Trophoblast cell (in vitro differentiated cells and primary cell): ENCODE data around the gene SLU7.

Experiments
- DNase-seq, 2 donors: peaks; one replicate each; pipeline ENCODE4 v3.0.0-alpha.2; 2016
- H2AFZ ChIP-seq: 2 replicates; pipeline ENCODE4 v1.6.1; 2013; ENCODE audit warnings: low read length, moderate library complexity, mild to moderate bottlenecking; ENCODE audit not compliant: insufficient read depth, poor library complexity
- H2AK5ac ChIP-seq: 2 replicates; pipeline ENCODE4 v1.6.1; 2013; ENCODE audit warnings: mild to moderate bottlenecking, low read length
- H2BK120ac ChIP-seq: 2 replicates; pipeline ENCODE4 v1.6.1; 2013; ENCODE audit warnings: low read length, mild to moderate bottlenecking, moderate library complexity; ENCODE audit not compliant: insufficient read depth, poor library complexity
- H2BK12ac ChIP-seq: 2 replicates; pipeline ENCODE4 v1.6.1; 2013; ENCODE audit warnings: mild to moderate bottlenecking, low read length, moderate library complexity
- H2BK5ac ChIP-seq: 2 replicates; pipeline ENCODE4 v1.6.1; 2013; ENCODE audit warnings: low read length, low read depth, moderate library complexity, mild to moderate bottlenecking; ENCODE audit not compliant: poor library complexity
- H3K14ac ChIP-seq: 2 replicates; pipeline ENCODE4 v1.6.1; 2013; ENCODE audit warnings: mild to moderate bottlenecking, low read length
- H3K18ac ChIP-seq: 2 replicates; pipeline ENCODE4 v1.6.1; 2013; ENCODE audit warnings: mild to moderate bottlenecking, low read length
- H3K23ac ChIP-seq: 2 replicates; pipeline ENCODE4 v1.6.1; 2013; ENCODE audit warnings: low read length
- H3K27ac ChIP-seq: 2 replicates; pipeline ENCODE4 v1.5.1; 2013; ENCODE audit warnings: low read depth, mild to moderate bottlenecking, inconsistent platforms, low read length, moderate library complexity
- H3K27me3 ChIP-seq: 2 replicates; pipeline ENCODE4 v1.6.1; 2013; ENCODE audit warnings: inconsistent platforms, mild to moderate bottlenecking, low read length, moderate library complexity; ENCODE audit not compliant: insufficient read depth
- H3K36me3 ChIP-seq, 2 experiments: 1 replicate in 1 of 2; 2 replicates in 1 of 2; pipeline ENCODE4 v1.6.1; 2013; ENCODE audit warnings: low read length in 2 of 2, mild to moderate bottlenecking in 2 of 2, moderate library complexity in 1 of 2; ENCODE audit not compliant: insufficient read depth in 2 of 2, control insufficient read depth in 1 of 2
- H3K4ac ChIP-seq: 2 replicates; pipeline ENCODE4 v1.6.1; 2013; ENCODE audit warnings: low read depth, mild to moderate bottlenecking, low read length, moderate library complexity
- H3K4me1 ChIP-seq, 2 experiments: 1 replicate in 1 of 2; 2 replicates in 1 of 2; pipeline ENCODE4 v1.6.1; 2013; ENCODE audit warnings: low read length in 2 of 2, mild to moderate bottlenecking in 2 of 2, moderate library complexity in 1 of 2; ENCODE audit not compliant: insufficient read depth in 2 of 2, control insufficient read depth in 1 of 2
- H3K4me2 ChIP-seq: 2 replicates; pipeline ENCODE4 v1.6.1; 2013; ENCODE audit warnings: inconsistent platforms, mild to moderate bottlenecking, low read length, moderate library complexity
- H3K4me3 ChIP-seq: 2 replicates; pipeline ENCODE4 v1.5.1; 2013; ENCODE audit warnings: mild to moderate bottlenecking, low read depth, low read length, inconsistent platforms
- H3K79me1 ChIP-seq: one replicate; pipeline ENCODE4 v1.6.1; 2013; ENCODE audit warnings: low read length
- H3K79me2 ChIP-seq: 2 replicates; pipeline ENCODE4 v1.6.1; 2013; ENCODE audit warnings: low read length, mild to moderate bottlenecking; ENCODE audit not compliant: control insufficient read depth, insufficient read depth, poor library complexity
- H3K9ac ChIP-seq: 2 replicates; pipeline ENCODE4 v1.6.1; 2013; ENCODE audit warnings: mild to moderate bottlenecking, low read length
- H3K9me3 ChIP-seq: 2 replicates; pipeline ENCODE4 v1.6.1; 2013; ENCODE audit warnings: low read depth, mild to moderate bottlenecking, control low read depth, inconsistent platforms, low read length; ENCODE audit not compliant: insufficient read depth
- H4K12ac ChIP-seq: 2 replicates; pipeline ENCODE4 v1.6.1; 2013; ENCODE audit warnings: low read depth, mild to moderate bottlenecking, low read length, moderate library complexity
- H4K8ac ChIP-seq: 2 replicates; pipeline ENCODE4 v1.6.1; 2013; ENCODE audit warnings: low read depth, mild to moderate bottlenecking, low read length, moderate library complexity
- H4K91ac ChIP-seq: one replicate; pipeline ENCODE4 v1.6.1; 2013; ENCODE audit warnings: low read depth, mild to moderate bottlenecking, low read length, moderate library complexity
- WGBS: extraction: QIAGEN DNeasy Blood & Tissue Kit; methylation state at CpG from one replicate; pipeline ENCODE4 v1.1.7; 2013; ENCODE audit warnings: missing lambda C conversion rate; ENCODE audit not compliant: insufficient read length, insufficient coverage; ENCODE audit errors: extremely low coverage; 5-methylcytosine and 5-hydroxymethylcytosine counted together

SLU7 gene

GRCh38 chr5:160450164-160450932, 31.5 kb upstream of the SLU7 start:
- Histone ChIP-seq H3K4me1 (no peaks in the 10 kb centered on the region), H3K9me3 (no peaks in the 10 kb centered on the region), H4K91ac (no peak overlapping the region), H2BK5ac (no peak overlapping the region), H3K18ac (no peak overlapping the region), H3K14ac (no peak overlapping the region), H4K8ac (no peak overlapping the region), H4K12ac (no peak overlapping the region), H2AK5ac (no peak overlapping the region), H3K4me2 (no peak overlapping the region), H3K4me3 (no peak overlapping the region), H2BK12ac (no peak overlapping the region), H3K27me3 (no peaks in the 10 kb centered on the region), H3K36me3 (no peaks in the 10 kb centered on the region), H3K23ac (no peak overlapping the region), H3K79me1 (no peaks in the 10 kb centered on the region), H2BK120ac (no peak overlapping the region), H3K4ac (no peak overlapping the region), H3K27ac (no peak overlapping the region), H3K9ac (no peak overlapping the region), H2AFZ (no peak overlapping the region), H3K79me2 (no peaks in the 10 kb centered on the region)
- no peak for DNase-seq
- WGBS, result no CpG with 5 or more reads among the region's 9 CpGs

GRCh38 chr5:160449458-160449857, 30.6 kb upstream of the SLU7 start:
- H2AK5ac ChIP-seq, result no peak overlapping the region
- no peak overlapping the region for H2BK120ac ChIP-seq
- no peak overlapping the region for H3K14ac ChIP-seq
- H3K18ac ChIP-seq, result no peak overlapping the region
- H3K4ac ChIP-seq, result no peak overlapping the region
- no peak overlapping the region for H3K4me3 ChIP-seq
- no peaks in the 10 kb centered on the region for H3K4me1 ChIP-seq
- H3K36me3 ChIP-seq, result no peaks in the 10 kb centered on the region
- no CpG with 5 or more reads among the region's 3 CpGs for WGBS
- H2AFZ ChIP-seq, result no peak overlapping the region
- H3K9ac ChIP-seq, result no peak overlapping the region
- no peak overlapping the region for H4K8ac ChIP-seq
- no peaks in the 10 kb centered on the region for H3K27me3 ChIP-seq
- no peak overlapping the region for H2BK12ac ChIP-seq
- H4K12ac ChIP-seq, result no peak overlapping the region
- no peak for DNase-seq
- H3K79me2 ChIP-seq, result no peaks in the 10 kb centered on the region
- no peak overlapping the region for H3K27ac ChIP-seq
- H3K4me2 ChIP-seq, result no peak overlapping the region
- H3K79me1 ChIP-seq, result no peaks in the 10 kb centered on the region
- no peak overlapping the region for H3K23ac ChIP-seq
- H3K9me3 ChIP-seq, result no peaks in the 10 kb centered on the region
- no peak overlapping the region for H4K91ac ChIP-seq
- no peak overlapping the region for H2BK5ac ChIP-seq

- WGBS, result no CpG with 5 or more reads among the region's 1 CpG
- H2AK5ac ChIP-seq, result no peak overlapping the region
Measured at GRCh38 chr5:160448886-160449285, 30.0 kb upstream of the SLU7 start.

GRCh38 chr5:160445751-160446150, 26.9 kb upstream of the SLU7 start:
- Histone ChIP-seq H4K91ac (no peak overlapping the region), H2BK5ac (no peak overlapping the region), H4K12ac (no peak overlapping the region)

More at GRCh38 chr5:160448886-160449285, 30.0 kb upstream of the SLU7 start:
- H4K91ac ChIP-seq, result no peak overlapping the region
- H3K79me1 ChIP-seq, result no peaks in the 10 kb centered on the region
- H3K4me2 ChIP-seq, result no peak overlapping the region
- H3K4ac ChIP-seq, result no peak overlapping the region
- no peak overlapping the region for H3K14ac ChIP-seq
- no peak for DNase-seq
- H3K27me3 ChIP-seq, result no peaks in the 10 kb centered on the region
- no peak overlapping the region for H3K4me3 ChIP-seq
- no peaks in the 10 kb centered on the region for H3K79me2 ChIP-seq
- H3K23ac ChIP-seq, result no peak overlapping the region
- H2AFZ ChIP-seq, result no peak overlapping the region
- H3K4me1 ChIP-seq, result no peaks in the 10 kb centered on the region
- no peak overlapping the region for H3K9ac ChIP-seq
- no peak overlapping the region for H3K27ac ChIP-seq
- no peak overlapping the region for H3K18ac ChIP-seq
- H3K9me3 ChIP-seq, result no peaks in the 10 kb centered on the region
- no peak overlapping the region for H4K12ac ChIP-seq
- no peaks in the 10 kb centered on the region for H3K36me3 ChIP-seq
- no peak overlapping the region for H2BK5ac ChIP-seq
- no peak overlapping the region for H2BK120ac ChIP-seq
- no peak overlapping the region for H4K8ac ChIP-seq
- H2BK12ac ChIP-seq, result no peak overlapping the region

More at GRCh38 chr5:160445751-160446150, 26.9 kb upstream of the SLU7 start:
- no peak overlapping the region for H2BK12ac ChIP-seq
- H3K4ac ChIP-seq, result no peak overlapping the region
- H3K4me1 ChIP-seq, result no peaks in the 10 kb centered on the region
- no peak overlapping the region for H4K8ac ChIP-seq
- H3K9me3 ChIP-seq, result no peaks in the 10 kb centered on the region
- no peaks in the 10 kb centered on the region for H3K36me3 ChIP-seq
- H2AK5ac ChIP-seq, result no peak overlapping the region
- H3K4me3 ChIP-seq, result no peak overlapping the region
- no peaks in the 10 kb centered on the region for H3K79me1 ChIP-seq
- H3K9ac ChIP-seq, result no peak overlapping the region
- H3K14ac ChIP-seq, result no peak overlapping the region
- H3K23ac ChIP-seq, result no peak overlapping the region
- H2BK120ac ChIP-seq, result no peak overlapping the region
- no peak for DNase-seq
- H3K4me2 ChIP-seq, result no peak overlapping the region
- H3K79me2 ChIP-seq, result no peaks in the 10 kb centered on the region
- no peak overlapping the region for H2AFZ ChIP-seq
- no peak overlapping the region for H3K27ac ChIP-seq
- no peaks in the 10 kb centered on the region for H3K27me3 ChIP-seq
- H3K18ac ChIP-seq, result no peak overlapping the region
